HepG2 (cell line): ENCODE measurements around the gene SPATA25. TPM values are rescaled to one million over a fixed set of nuclear protein-coding genes. Genes with fewer than 3 reads are reported as not detected.

Experiments
- ARHGAP35 ChIP-seq: sonication (generic); formaldehyde crosslinking; IDR thresholded peaks from 2 replicates; pipeline ENCODE4 v1.9.0; 2022; ENCODE audit warnings: mild to moderate bottlenecking, inconsistent platforms, moderate library complexity, missing genetic modification reagents, borderline replicate concordance
- E2F1 ChIP-seq: sonication (generic); formaldehyde crosslinking; IDR thresholded peaks from 2 replicates; pipeline ENCODE4 v1.5.0; 2020; ENCODE audit warnings: missing genetic modification reagents
- HINFP ChIP-seq: sonication (generic); formaldehyde crosslinking; IDR thresholded peaks from 2 replicates; pipeline ENCODE4 v1.4.0; 2020; ENCODE audit warnings: low read depth, mild to moderate bottlenecking, missing genetic modification reagents
- IKZF1 ChIP-seq: fragments of 450-650 bp; IDR thresholded peaks from 2 replicates; pipeline ENCODE4 v1.7.1; 2016
- KDM6A ChIP-seq: IDR thresholded peaks from 2 replicates; pipeline ENCODE4 v1.6.1; 2016; ENCODE audit warnings: low read depth
- MED8 ChIP-seq: sonication (generic); formaldehyde crosslinking; IDR thresholded peaks from 2 replicates; pipeline ENCODE4 v1.8.1; 2023; ENCODE audit warnings: mild to moderate bottlenecking, missing genetic modification reagents; ENCODE audit not compliant: insufficient replicate concordance
- MYNN ChIP-seq: sonication (generic); formaldehyde crosslinking; IDR thresholded peaks from 2 replicates; pipeline ENCODE4 v1.4.0; 2020; ENCODE audit warnings: mild to moderate bottlenecking, low read depth, missing genetic modification reagents
- NRL ChIP-seq: sonication (generic); formaldehyde crosslinking; IDR thresholded peaks from 2 replicates; pipeline ENCODE4 v1.5.0; 2020; ENCODE audit warnings: missing genetic modification reagents, mild to moderate bottlenecking, moderate library complexity, borderline replicate concordance
- PAWR ChIP-seq: sonication (generic); formaldehyde crosslinking; IDR thresholded peaks from 2 replicates; pipeline ENCODE4 v1.4.0; 2020; ENCODE audit warnings: missing genetic modification reagents, mild to moderate bottlenecking, borderline replicate concordance
- PBX2 ChIP-seq: IDR thresholded peaks from 2 replicates; pipeline ENCODE4 v1.6.1; 2016; ENCODE audit warnings: control low read depth
- SP2 ChIP-seq: sonication (generic); formaldehyde crosslinking; IDR thresholded peaks from 2 replicates; pipeline ENCODE4 v1.5.1; 2020; ENCODE audit warnings: mild to moderate bottlenecking, missing genetic modification reagents
- TBP ChIP-seq: sonication (generic); formaldehyde crosslinking; IDR thresholded peaks from 2 replicates; pipeline ENCODE4 v1.5.0; 2020; ENCODE audit warnings: missing genetic modification reagents
- TCF7L2 ChIP-seq: IDR thresholded peaks from 2 replicates; pipeline ENCODE4 v1.6.1; 2011; ENCODE audit warnings: mild to moderate bottlenecking, low read depth, low read length, moderate library complexity
- TFE3 ChIP-seq: IDR thresholded peaks from 2 replicates; pipeline ENCODE4 v1.6.1; 2016
- ZNF224 ChIP-seq: sonication (generic); formaldehyde crosslinking; IDR thresholded peaks from 2 replicates; pipeline ENCODE4 v1.5.0; 2020; ENCODE audit warnings: mild to moderate bottlenecking, missing genetic modification reagents
- ZNF251 ChIP-seq: sonication (generic); formaldehyde crosslinking; IDR thresholded peaks from 2 replicates; pipeline ENCODE4 v1.9.0; 2021; ENCODE audit warnings: mild to moderate bottlenecking, missing genetic modification reagents
- ZNF317 ChIP-seq: sonication (generic); formaldehyde crosslinking; IDR thresholded peaks from 2 replicates; pipeline ENCODE4 v1.5.0; 2020; ENCODE audit warnings: mild to moderate bottlenecking, missing genetic modification reagents
- ZNF432 ChIP-seq: sonication (generic); formaldehyde crosslinking; IDR thresholded peaks from 2 replicates; pipeline ENCODE4 v1.5.0; 2020; ENCODE audit warnings: missing genetic modification reagents, mild to moderate bottlenecking, borderline replicate concordance
- ZNF484 ChIP-seq: sonication (generic); formaldehyde crosslinking; IDR thresholded peaks from 2 replicates; pipeline ENCODE4 v1.5.1; 2020; ENCODE audit warnings: mild to moderate bottlenecking, low read depth, missing genetic modification reagents, borderline replicate concordance
- ZNF503 ChIP-seq: sonication (generic); formaldehyde crosslinking; IDR thresholded peaks from 2 replicates; pipeline ENCODE4 v1.4.0; 2020; ENCODE audit warnings: missing genetic modification reagents
- ZNF737 ChIP-seq: sonication (generic); formaldehyde crosslinking; IDR thresholded peaks from 2 replicates; pipeline ENCODE4 v1.5.0; 2020; ENCODE audit warnings: missing genetic modification reagents, mild to moderate bottlenecking, borderline replicate concordance
- ZNF75D ChIP-seq: sonication (generic); formaldehyde crosslinking; IDR thresholded peaks from 2 replicates; pipeline ENCODE4 v1.8.1; 2023; ENCODE audit warnings: missing genetic modification reagents, mild to moderate bottlenecking, borderline replicate concordance
- ZNF777 ChIP-seq: sonication (generic); formaldehyde crosslinking; IDR thresholded peaks from 2 replicates; pipeline ENCODE4 v1.4.0; 2020; ENCODE audit warnings: missing genetic modification reagents
- polyA plus RNA-seq, 8 experiments: library from polyadenylated mRNA; depleted of rRNA in 3 of 8; stranded (reverse) in 7 of 8; unstranded in 1 of 8; fragments of >200 nt; fragmentation: Illumina TruSeq in 4 of 8; extraction: Trizol in 4 of 8; gene quantifications; 2 replicates each; pipeline versions ENCODE4 v1.2.1 to v1.2.3, GENCODE V29; 2011 to 2016; ENCODE audit warnings: low read depth in 4 of 8, missing spikeins in 1 of 8, mixed read lengths in 1 of 8; ENCODE audit not compliant: insufficient read depth in 1 of 8
- total RNA-seq, 5 experiments: library from RNA; depleted of rRNA; stranded (reverse); fragments of >200 nt; fragmentation: Illumina TruSeq; extraction: Trizol; gene quantifications; 2 replicates each; pipeline ENCODE4 v1.2.3, GENCODE V29; 2016; ENCODE audit warnings: low read depth in 1 of 5

The SPATA25 gene
- total and polyA plus RNA-seq, 2 of the 13 experiments (the other 11 are each of a cell fraction or from before 2014, with no cell fraction given): 4.8 to 7.6 TPM

- no peak; the same call in 1 of the 2 replicates for TF ChIP-seq ZNF75D (CRISPR knock-in tag)
- TF ChIP-seq KDM6A (CRISPR knock-in tag): no peak
- TF ChIP-seq TBP (CRISPR knock-in tag): no peak
- TF ChIP-seq ZNF777 (CRISPR knock-in tag): peak; percentile 30; the same call in 1 of the 2 replicates
- TF ChIP-seq ZNF503 (CRISPR knock-in tag): no peak; the same call in 1 of the 2 replicates
- peak; percentile 98 for TF ChIP-seq MED8 (CRISPR knock-in tag)
- TF ChIP-seq PAWR (CRISPR knock-in tag): no peak
- TF ChIP-seq ZNF484: no peak
- no peak for TF ChIP-seq ZNF432 (CRISPR knock-in tag)
- TF ChIP-seq SP2 (CRISPR knock-in tag): peak; percentile 84
- TF ChIP-seq TFE3 (CRISPR knock-in tag): peak; percentile 89
- TF ChIP-seq TCF7L2: no peak
- peak; percentile 64 for TF ChIP-seq E2F1 (CRISPR knock-in tag)
- peak; percentile 91; the same call in 1 of the 2 replicates for TF ChIP-seq ZNF251 (CRISPR knock-in tag)
- peak; percentile 80; the same call in 1 of the 2 replicates for TF ChIP-seq ZNF317
- peak; percentile 97 for TF ChIP-seq MYNN (CRISPR knock-in tag)
- peak; percentile 98 for TF ChIP-seq ZNF224 (CRISPR knock-in tag)
- TF ChIP-seq NRL (CRISPR knock-in tag): peak; percentile 99
- no peak for TF ChIP-seq ZNF737 (CRISPR knock-in tag)
- TF ChIP-seq PBX2 (CRISPR knock-in tag): no peak
- no peak for TF ChIP-seq IKZF1
- no peak for TF ChIP-seq HINFP (CRISPR knock-in tag)
- TF ChIP-seq ARHGAP35 (CRISPR knock-in tag): peak; percentile 86; the same call in 1 of the 2 replicates
These were observed 47.4 kb upstream of the SPATA25 start, which contains the start of gene PCIF1 (continued) for GRCh38 chr20:45934586-45935415.
